NCI-H2227 treated with DMSO at 0.1 percent for 48 hours (cell line): ENCODE measurements around the gene AGBL1.

Experiments used
- DNase-seq: peaks from one replicate; lab custom pipeline; 2025; lab: John Stamatoyannopoulos, UW

The AGBL1 gene

GRCh38 chr15:86590461-86590860 lies 510.8 kb downstream of the AGBL1 start:
- DNase-seq, result no peak

GRCh38 chr15:86591158-86591557 lies 511.5 kb downstream of the AGBL1 start:
- no peak for DNase-seq

DNA sequence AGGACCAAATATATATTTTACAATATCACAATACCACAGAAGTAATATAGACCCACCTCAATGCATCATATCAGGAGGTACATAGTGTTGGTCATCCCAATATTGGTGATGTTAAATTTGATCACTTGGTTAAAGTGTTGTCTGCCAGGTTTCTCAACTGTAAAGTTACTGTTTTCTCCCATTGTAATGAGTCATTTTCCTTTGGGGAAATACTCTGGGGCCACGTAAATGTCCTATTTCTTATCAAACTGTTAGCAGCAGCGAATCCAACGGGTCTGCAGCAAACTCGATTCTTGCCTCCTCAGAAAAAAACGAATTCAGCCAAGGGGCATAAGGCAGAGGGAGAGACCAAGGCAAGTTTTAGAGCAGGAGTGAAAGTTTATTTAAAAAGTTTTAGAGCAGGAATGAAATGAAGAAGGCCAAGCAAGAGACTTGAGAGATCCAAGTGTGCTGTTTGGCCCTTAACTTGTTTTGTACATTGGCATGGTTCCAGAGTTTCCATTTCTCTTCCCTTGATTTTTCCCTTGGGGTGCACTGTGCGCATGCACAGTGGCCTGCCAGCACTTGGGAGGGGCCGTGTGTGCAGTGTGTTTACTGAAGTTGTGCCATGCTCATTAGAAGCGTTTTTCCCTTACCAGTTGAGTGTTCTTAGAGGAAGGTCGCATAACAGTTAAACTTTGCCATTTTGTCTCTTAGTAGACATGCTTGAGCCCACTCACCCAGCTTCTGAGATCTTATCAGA lies 512.5 kb downstream of the AGBL1 start:
- DNase-seq, result no peak

- DNase-seq, result no peak
Measured at GRCh38 chr15:86595741-86596140, 516.1 kb downstream of the AGBL1 start.

GRCh38 chr15:86603466-86603865 lies 523.8 kb downstream of the AGBL1 start:
- no peak for DNase-seq

- DNase-seq, result no peak
Measured at GRCh38 chr15:86608461-86609205, 529.0 kb downstream of the AGBL1 start.

DNA sequence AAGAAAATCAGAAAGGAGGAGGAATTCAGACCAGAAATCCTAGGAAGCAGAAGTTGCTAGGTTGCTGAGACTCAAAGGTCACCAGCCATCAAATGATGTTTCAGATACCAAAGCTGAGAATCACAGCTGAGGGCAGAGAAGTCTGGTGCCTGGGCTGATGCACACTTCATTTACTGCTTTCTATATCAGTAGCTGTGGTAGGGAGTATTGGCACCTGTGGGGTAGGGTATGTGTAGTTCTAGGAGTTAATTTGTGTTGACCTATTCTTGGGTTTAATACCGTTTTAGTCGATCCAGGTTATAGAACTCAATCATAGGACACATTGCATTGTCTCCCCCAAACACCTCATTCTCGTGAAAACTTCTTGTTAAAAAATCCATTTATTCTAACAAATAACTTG lies 529.6 kb downstream of the AGBL1 start:
- no peak for DNase-seq

- no peak for DNase-seq
Measured at GRCh38 chr15:86610038-86610437, 530.4 kb downstream of the AGBL1 start.

- DNase-seq, result no peak
Measured at GRCh38 chr15:86611417-86612040, 531.9 kb downstream of the AGBL1 start.

- no peak for DNase-seq
Measured at GRCh38 chr15:86615411-86615810, 535.7 kb downstream of the AGBL1 start.

- DNase-seq, result no peak
Measured at GRCh38 chr15:86615816-86616215, 536.1 kb downstream of the AGBL1 start.

DNA sequence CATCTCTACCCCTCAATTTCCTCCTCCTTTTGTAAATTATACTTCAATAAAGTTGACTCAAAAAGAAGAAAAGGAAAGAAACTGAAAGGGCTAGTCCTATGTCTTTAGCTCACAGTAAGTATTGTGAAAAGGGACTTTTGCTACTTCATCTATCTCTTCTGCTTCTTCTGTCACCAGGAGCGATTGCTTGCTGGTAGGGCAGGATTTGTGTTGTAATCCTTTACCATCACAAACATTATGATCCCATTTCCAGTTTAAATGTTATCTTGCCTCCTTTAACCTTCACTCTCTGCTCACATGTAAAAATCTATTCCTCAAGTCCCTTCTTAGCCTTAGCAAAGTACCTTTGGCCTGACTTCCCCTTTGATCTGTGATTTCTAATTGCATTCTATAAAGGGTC lies 537.1 kb downstream of the AGBL1 start:
- DNase-seq, result no peak

- no peak for DNase-seq
Measured at GRCh38 chr15:86620157-86620556, 540.5 kb downstream of the AGBL1 start.

DNA sequence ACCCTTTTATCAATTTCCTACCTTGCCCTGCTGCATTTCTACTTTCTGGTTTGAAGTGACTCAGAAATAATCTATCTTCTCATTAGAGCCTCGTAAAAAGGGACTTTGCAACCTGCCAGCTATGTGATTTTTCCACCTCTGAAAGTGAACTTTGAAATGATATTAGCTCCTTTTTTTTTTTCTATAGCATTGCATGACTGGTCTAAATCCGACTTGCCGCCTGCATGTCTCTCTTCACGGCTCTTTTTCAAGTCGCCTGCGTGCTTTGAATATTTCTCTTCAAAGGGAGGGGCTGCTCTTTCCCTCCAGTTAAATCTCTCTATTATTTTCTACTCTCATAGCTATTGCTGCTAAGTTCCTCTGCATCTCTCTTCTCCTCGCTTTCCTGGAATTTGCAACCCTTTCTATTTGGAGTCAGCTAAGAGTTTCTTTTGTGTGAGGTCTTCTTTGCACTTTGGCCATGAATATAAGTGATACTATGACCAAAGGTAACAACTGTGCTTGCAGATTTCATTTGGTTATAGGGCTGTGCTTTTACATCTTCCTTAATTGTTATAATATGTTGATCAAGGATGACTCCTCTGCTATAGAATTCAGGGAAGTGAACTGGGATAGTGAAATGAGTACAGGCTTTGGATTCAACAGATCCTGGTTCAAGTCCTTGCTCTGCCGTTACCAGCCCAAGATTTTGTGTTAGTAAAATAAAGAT lies 541.1 kb downstream of the AGBL1 start:
- no peak for DNase-seq

- no peak for DNase-seq
Measured at GRCh38 chr15:86623236-86623635, 543.6 kb downstream of the AGBL1 start.

GRCh38 chr15:86624261-86625036 lies 544.8 kb downstream of the AGBL1 start:
- DNase-seq, result no peak

- no peak for DNase-seq
Measured at GRCh38 chr15:86629409-86630356, 550.0 kb downstream of the AGBL1 start.

DNA sequence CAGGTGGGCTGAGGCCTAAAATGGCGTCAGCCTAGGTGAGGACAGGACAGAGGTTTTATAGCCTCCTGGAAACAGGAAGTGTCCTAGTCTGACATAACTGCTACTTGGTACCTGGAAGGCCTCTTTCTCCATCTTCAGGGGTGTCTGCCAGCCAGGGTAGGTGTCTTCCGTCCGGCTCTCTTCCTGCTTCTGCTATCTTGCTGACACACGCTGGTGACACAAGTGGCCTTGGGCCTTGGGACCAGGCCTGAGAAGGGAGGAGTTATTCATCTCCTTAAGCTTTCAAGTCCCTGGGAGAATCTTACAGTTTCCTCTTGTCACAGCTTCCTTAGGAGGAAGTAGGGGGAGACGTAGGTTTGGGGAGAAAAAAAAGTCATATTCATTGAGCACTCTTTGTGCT lies 551.3 kb downstream of the AGBL1 start:
- no peak for DNase-seq

DNA sequence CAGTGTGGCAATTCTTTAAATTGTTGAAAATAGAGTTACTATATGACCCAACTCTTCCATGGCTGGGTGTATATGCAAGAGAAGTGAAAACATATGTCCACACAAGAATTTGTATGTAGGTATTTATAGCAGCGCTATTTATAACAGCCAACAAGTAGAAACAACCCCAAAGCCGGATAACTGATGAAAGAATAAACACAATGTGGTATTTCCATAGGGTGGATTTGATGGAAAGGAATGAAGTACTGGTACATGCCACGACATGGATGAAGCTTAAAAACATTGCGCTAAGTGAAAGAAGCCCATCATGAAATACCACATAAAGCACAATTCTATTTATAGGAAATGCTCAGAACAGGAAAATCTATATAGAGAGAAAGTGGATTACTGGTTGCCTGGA lies 554.5 kb downstream of the AGBL1 start:
- DNase-seq, result no peak

GRCh38 chr15:86634992-86635638 lies 555.4 kb downstream of the AGBL1 start:
- no peak for DNase-seq
